Trophoblast cell (in vitro differentiated cells and primary cell): ENCODE results near the gene TBC1D9B.
A peak's percentile ranks its signal among the peaks of the same experiment; 100 is the strongest.

Experiments used
- DNase-seq, 2 donors: peaks; one replicate each; pipeline ENCODE4 v3.0.0-alpha.2; 2016
- H2AFZ ChIP-seq: 2 replicates; pipeline ENCODE4 v1.6.1; 2013; ENCODE audit warnings: low read length, moderate library complexity, mild to moderate bottlenecking; ENCODE audit not compliant: insufficient read depth, poor library complexity
- H2AK5ac ChIP-seq: 2 replicates; pipeline ENCODE4 v1.6.1; 2013; ENCODE audit warnings: mild to moderate bottlenecking, low read length
- H2BK120ac ChIP-seq: 2 replicates; pipeline ENCODE4 v1.6.1; 2013; ENCODE audit warnings: low read length, mild to moderate bottlenecking, moderate library complexity; ENCODE audit not compliant: insufficient read depth, poor library complexity
- H2BK12ac ChIP-seq: 2 replicates; pipeline ENCODE4 v1.6.1; 2013; ENCODE audit warnings: mild to moderate bottlenecking, low read length, moderate library complexity
- H2BK5ac ChIP-seq: 2 replicates; pipeline ENCODE4 v1.6.1; 2013; ENCODE audit warnings: low read length, low read depth, moderate library complexity, mild to moderate bottlenecking; ENCODE audit not compliant: poor library complexity
- H3K14ac ChIP-seq: 2 replicates; pipeline ENCODE4 v1.6.1; 2013; ENCODE audit warnings: mild to moderate bottlenecking, low read length
- H3K18ac ChIP-seq: 2 replicates; pipeline ENCODE4 v1.6.1; 2013; ENCODE audit warnings: mild to moderate bottlenecking, low read length
- H3K23ac ChIP-seq: 2 replicates; pipeline ENCODE4 v1.6.1; 2013; ENCODE audit warnings: low read length
- H3K27ac ChIP-seq: 2 replicates; pipeline ENCODE4 v1.5.1; 2013; ENCODE audit warnings: low read depth, mild to moderate bottlenecking, inconsistent platforms, low read length, moderate library complexity
- H3K27me3 ChIP-seq: 2 replicates; pipeline ENCODE4 v1.6.1; 2013; ENCODE audit warnings: inconsistent platforms, mild to moderate bottlenecking, low read length, moderate library complexity; ENCODE audit not compliant: insufficient read depth
- H3K36me3 ChIP-seq, 2 experiments: 1 replicate in 1 of 2; 2 replicates in 1 of 2; pipeline ENCODE4 v1.6.1; 2013; ENCODE audit warnings: low read length in 2 of 2, mild to moderate bottlenecking in 2 of 2, moderate library complexity in 1 of 2; ENCODE audit not compliant: insufficient read depth in 2 of 2, control insufficient read depth in 1 of 2
- H3K4ac ChIP-seq: 2 replicates; pipeline ENCODE4 v1.6.1; 2013; ENCODE audit warnings: low read depth, mild to moderate bottlenecking, low read length, moderate library complexity
- H3K4me1 ChIP-seq, 2 experiments: 1 replicate in 1 of 2; 2 replicates in 1 of 2; pipeline ENCODE4 v1.6.1; 2013; ENCODE audit warnings: low read length in 2 of 2, mild to moderate bottlenecking in 2 of 2, moderate library complexity in 1 of 2; ENCODE audit not compliant: insufficient read depth in 2 of 2, control insufficient read depth in 1 of 2
- H3K4me2 ChIP-seq: 2 replicates; pipeline ENCODE4 v1.6.1; 2013; ENCODE audit warnings: inconsistent platforms, mild to moderate bottlenecking, low read length, moderate library complexity
- H3K4me3 ChIP-seq: 2 replicates; pipeline ENCODE4 v1.5.1; 2013; ENCODE audit warnings: mild to moderate bottlenecking, low read depth, low read length, inconsistent platforms
- H3K79me1 ChIP-seq: one replicate; pipeline ENCODE4 v1.6.1; 2013; ENCODE audit warnings: low read length
- H3K79me2 ChIP-seq: 2 replicates; pipeline ENCODE4 v1.6.1; 2013; ENCODE audit warnings: low read length, mild to moderate bottlenecking; ENCODE audit not compliant: control insufficient read depth, insufficient read depth, poor library complexity
- H3K9ac ChIP-seq: 2 replicates; pipeline ENCODE4 v1.6.1; 2013; ENCODE audit warnings: mild to moderate bottlenecking, low read length
- H3K9me3 ChIP-seq: 2 replicates; pipeline ENCODE4 v1.6.1; 2013; ENCODE audit warnings: low read depth, mild to moderate bottlenecking, control low read depth, inconsistent platforms, low read length; ENCODE audit not compliant: insufficient read depth
- H4K12ac ChIP-seq: 2 replicates; pipeline ENCODE4 v1.6.1; 2013; ENCODE audit warnings: low read depth, mild to moderate bottlenecking, low read length, moderate library complexity
- H4K8ac ChIP-seq: 2 replicates; pipeline ENCODE4 v1.6.1; 2013; ENCODE audit warnings: low read depth, mild to moderate bottlenecking, low read length, moderate library complexity
- H4K91ac ChIP-seq: one replicate; pipeline ENCODE4 v1.6.1; 2013; ENCODE audit warnings: low read depth, mild to moderate bottlenecking, low read length, moderate library complexity
- WGBS: extraction: QIAGEN DNeasy Blood & Tissue Kit; methylation state at CpG from one replicate; pipeline ENCODE4 v1.1.7; 2013; ENCODE audit warnings: missing lambda C conversion rate; ENCODE audit not compliant: insufficient read length, insufficient coverage; ENCODE audit errors: extremely low coverage; 5-methylcytosine and 5-hydroxymethylcytosine counted together

Gene TBC1D9B

GRCh38 chr5:179819296-179820126 is 88.2 kb downstream of the TBC1D9B start:
- H4K8ac ChIP-seq = peak overlapping the region; percentile 82
- no CpG with 5 or more reads among the region's 26 CpGs for WGBS

GRCh38 chr5:179818746-179819295 is 88.9 kb downstream of the TBC1D9B start:
- Histone ChIP-seq H3K36me3 (peaks cover 26 to 27% of the 10 kb centered on the region in 2 experiments), H3K23ac (no peak overlapping the region), H3K4me1 (peaks cover 33 to 42% of the 10 kb centered on the region in 2 experiments), H3K79me1 (peaks cover 41% of the 10 kb centered on the region), H4K91ac (peak overlapping the region; percentile 97), H3K14ac (peak overlapping the region; percentile 81), H2BK5ac (peak overlapping the region; percentile 84), H3K79me2 (peaks cover 30% of the 10 kb centered on the region), H2BK120ac (peak overlapping the region; percentile 85), H3K27ac (peak overlapping the region; percentile 94), H3K18ac (peak overlapping the region; percentile 89), H2AFZ (peak overlapping the region; percentile 48), H3K27me3 (no peaks in the 10 kb centered on the region), H3K9ac (no peak overlapping the region), H2BK12ac (peak overlapping the region; percentile 78), H4K8ac (peak overlapping the region; percentile 89), H4K12ac (peak overlapping the region; percentile 1), H3K4me3 (peak overlapping the region; percentile 46), H2AK5ac (peak overlapping the region; percentile 81), H3K4me2 (peak overlapping the region; percentile 72), H3K9me3 (no peaks in the 10 kb centered on the region), H3K4ac (peak overlapping the region; percentile 44)
- DNase-seq = peak; percentile 94 to 96
- no CpG with 5 or more reads among the region's 35 CpGs for WGBS

More at GRCh38 chr5:179819296-179820126, 88.2 kb downstream of the TBC1D9B start:
- H3K27me3 ChIP-seq = no peaks in the 10 kb centered on the region
- peak overlapping the region; percentile 96 for H3K4ac ChIP-seq
- H3K79me2 ChIP-seq = peaks cover 30% of the 10 kb centered on the region
- no peaks in the 10 kb centered on the region for H3K9me3 ChIP-seq
- no peak overlapping the region for H3K9ac ChIP-seq
- H3K79me1 ChIP-seq = peaks cover 41% of the 10 kb centered on the region
- peak overlapping the region; percentile 99 for H2AK5ac ChIP-seq
- H3K36me3 ChIP-seq = peaks cover 29 to 33% of the 10 kb centered on the region in 2 experiments
- peak; percentile 94 to 95 for DNase-seq
- peak overlapping the region; percentile 71 for H3K14ac ChIP-seq
- H2BK5ac ChIP-seq = peak overlapping the region; percentile 92
- peaks cover 33 to 42% of the 10 kb centered on the region in 2 experiments for H3K4me1 ChIP-seq
- peak overlapping the region; percentile 83 for H4K12ac ChIP-seq
- no peak overlapping the region for H3K4me3 ChIP-seq
- H2BK120ac ChIP-seq = peak overlapping the region; percentile 95
- H2BK12ac ChIP-seq = peak overlapping the region; percentile 95
- peak overlapping the region; percentile 72 for H3K4me2 ChIP-seq
- no peak overlapping the region for H3K23ac ChIP-seq
- H3K18ac ChIP-seq = peak overlapping the region; percentile 86
- H4K91ac ChIP-seq = peak overlapping the region; percentile 97
- peak overlapping the region; percentile 23 for H2AFZ ChIP-seq
- H3K27ac ChIP-seq = peak overlapping the region; percentile 94

- Histone ChIP-seq H3K23ac (no peak overlapping the region), H3K14ac (peak overlapping the region; percentile 81), H2BK5ac (peak overlapping the region; percentile 84), H2BK120ac (peak overlapping the region; percentile 85), H3K4me1 (peaks cover 33 to 40% of the 10 kb centered on the region in 2 experiments), H3K36me3 (peaks cover 21 to 24% of the 10 kb centered on the region in 2 experiments), H3K4me3 (peak overlapping the region; percentile 46), H2AK5ac (peak overlapping the region; percentile 81), H4K91ac (peak overlapping the region; percentile 97), H3K4ac (peak overlapping the region; percentile 44), H3K4me2 (peak overlapping the region; percentile 72), H2AFZ (peak overlapping the region; percentile 48), H3K9ac (no peak overlapping the region), H3K9me3 (no peaks in the 10 kb centered on the region), H3K18ac (peak overlapping the region; percentile 89), H3K27me3 (no peaks in the 10 kb centered on the region), H3K27ac (peak overlapping the region; percentile 94), H4K12ac (peak overlapping the region; percentile 1), H4K8ac (peak overlapping the region; percentile 89), H3K79me1 (peaks cover 41% of the 10 kb centered on the region), H2BK12ac (peak overlapping the region; percentile 78), H3K79me2 (peaks cover 28% of the 10 kb centered on the region)
- no CpG with 5 or more reads among the region's 14 CpGs for WGBS
- no peak for DNase-seq
Observed at GRCh38 chr5:179817890-179818745, 89.6 kb downstream of the TBC1D9B start.

GRCh38 chr5:179817470-179817840 is 90.2 kb downstream of the TBC1D9B start:
- Histone ChIP-seq H3K23ac (no peak overlapping the region), H2BK120ac (peak overlapping the region; percentile 58), H3K4me2 (peak overlapping the region; percentile 78), H3K79me1 (peaks cover 41% of the 10 kb centered on the region), H4K8ac (peak overlapping the region; percentile 80), H2BK5ac (no peak overlapping the region), H3K18ac (no peak overlapping the region), H4K91ac (peak overlapping the region; percentile 60), H3K27ac (no peak overlapping the region), H3K4me1 (peaks cover 29 to 36% of the 10 kb centered on the region in 2 experiments), H3K27me3 (no peaks in the 10 kb centered on the region), H3K36me3 (peaks cover 18 to 23% of the 10 kb centered on the region in 2 experiments), H3K14ac (peak overlapping the region; percentile 78), H2AFZ (no peak overlapping the region), H4K12ac (no peak overlapping the region), H3K4ac (no peak overlapping the region), H2BK12ac (peak overlapping the region; percentile 63), H3K9me3 (no peaks in the 10 kb centered on the region), H3K79me2 (peaks cover 25% of the 10 kb centered on the region), H3K4me3 (peak overlapping the region; percentile 73), H3K9ac (no peak overlapping the region), H2AK5ac (peak overlapping the region; percentile 32)
- DNase-seq = no peak
- no CpG with 5 or more reads among the region's 8 CpGs for WGBS
